ENCODE measurements around the gene IGF1R. TPM values are rescaled to one million over a fixed set of nuclear protein-coding genes. Genes with fewer than 3 reads are reported as not detected.

IGF1R gene
- total and polyA plus RNA-seq, 2 of the 8 experiments (the other 6 are each of a cell fraction or from before 2014, with no cell fraction given): 32.9 to 109 TPM

- Histone ChIP-seq H3K4me1 (replicated peaks in 1 of 4; ENCODE audit: control insufficient read depth in 3 of 4, insufficient read depth in 4 of 4, low read length in 3 of 4) (no peaks in the 10 kb centered on the region), H3K14ac (ENCODE audit: insufficient read length) (no peak overlapping the region), H2BK20ac (ENCODE audit: low read length) (no peak overlapping the region), H3K56ac (replicated peaks; ENCODE audit: insufficient read length, low read depth, low read length) (no peak overlapping the region), H4K5ac (ENCODE audit: insufficient read length, low read depth, low read length) (no peak overlapping the region), H2BK5ac (ENCODE audit: low read depth, low read length) (no peak overlapping the region), H2BK15ac (ENCODE audit: low read length) (no peak overlapping the region), H4K91ac (replicated peaks; ENCODE audit: insufficient read length, low read length) (no peak overlapping the region), H3K4ac (replicated peaks; ENCODE audit: insufficient read length, low read depth, low read length) (no peak overlapping the region), H3K79me2 (ENCODE audit: control insufficient read depth in 1 of 2, insufficient read depth in 2 of 2, low read length in 2 of 2) (no peaks in the 10 kb centered on the region), H3K23me2 (ENCODE audit: low read depth, low read length) (no peaks in the 10 kb centered on the region), H4K8ac (ENCODE audit: extremely low read depth, insufficient read depth, low read length) (no peak overlapping the region), H2AFZ (ENCODE audit: low read length) (no peak overlapping the region), H2AK5ac (ENCODE audit: low read depth, low read length) (no peak overlapping the region), H3K27me3 (replicated peaks in 1 of 4; ENCODE audit: control insufficient read depth in 3 of 4, extremely low read depth in 1 of 4, insufficient read depth in 3 of 4, low read length in 3 of 4) (no peaks in the 10 kb centered on the region), H3K4me3 (ENCODE audit: extremely low read depth in 1 of 4, insufficient read depth in 2 of 4, low read depth in 3 of 4, low read length in 4 of 4) (no peak overlapping the region), H3K9ac (replicated peaks in 1 of 4; ENCODE audit: extremely low read depth in 1 of 4, low read depth in 3 of 4, low read length in 3 of 4) (no peak overlapping the region), H3K9me3 (ENCODE audit: insufficient read depth in 2 of 2, low read depth in 1 of 2, low read length in 1 of 2) (no peaks in the 10 kb centered on the region), H2BK120ac (replicated peaks; ENCODE audit: low read depth, low read length) (no peak overlapping the region), H3K36me3 (ENCODE audit: control insufficient read depth in 2 of 4, insufficient read depth in 4 of 4, low read length in 3 of 4) (peaks cover 10 to 52% (median 41%) of the 10 kb centered on the region in 4 experiments; a peak in 7 of 8 replicates), H3K79me1 (ENCODE audit: low read depth, low read length) (no peaks in the 10 kb centered on the region), H3K27ac (ENCODE audit: low read depth, low read length) (no peak overlapping the region), H3K23ac (ENCODE audit: insufficient read length) (no peak overlapping the region), H3K18ac (ENCODE audit: extremely low read depth, low read length) (no peak overlapping the region), H3K4me2 (ENCODE audit: insufficient read depth in 1 of 2, low read depth in 2 of 2, low read length in 2 of 2) (no peak overlapping the region), H4K20me1 (replicated peaks in 1 of 2; ENCODE audit: control insufficient read depth in 1 of 2, insufficient read depth in 2 of 2, low read length in 2 of 2) (no peaks in the 10 kb centered on the region), H2BK12ac (ENCODE audit: low read depth, low read length) (no peak overlapping the region)
- CTCF ChIA-PET (ENCODE audit: partially characterized antibody): interaction anchor here (0.6 to 1.5 kb wide), 3 partner anchors 8 to 361 kb away, joined by 3 to 5 read pairs (median 3); no protein-coding TSS in a partner anchor
- FAIRE-seq (no peak), DNase-seq (ENCODE audit: low read depth in 1 of 2, low spot score in 2 of 2) (no peak)
- TF ChIP-seq RFX5 (IDR thresholded peaks at IDR 0.05; ENCODE audit: borderline replicate concordance, low read depth, low read length): no peak
- no peak for TF ChIP-seq TCF12 (IDR thresholded peaks at IDR 0.05; ENCODE audit: low read depth, low read length)
- TF ChIP-seq KDM1A (IDR thresholded peaks at IDR 0.05; ENCODE audit: borderline replicate concordance, low read length): no peak
- no peak for TF ChIP-seq RXRA (IDR thresholded peaks at IDR 0.05; ENCODE audit: insufficient read depth, low read depth, low read length)
- TF ChIP-seq KDM4A (IDR thresholded peaks at IDR 0.05; ENCODE audit: low read depth, low read length, severe bottlenecking): no peak
- TF ChIP-seq SP2 (IDR thresholded peaks at IDR 0.05; ENCODE audit: low read length): no peak
- TF ChIP-seq SUZ12 (IDR thresholded peaks at IDR 0.05; ENCODE audit: low read length): no peak
- TF ChIP-seq EGR1 (IDR thresholded peaks at IDR 0.05; ENCODE audit: borderline replicate concordance, low read depth, low read length): no peak
- no peak for TF ChIP-seq RNF2 (IDR thresholded peaks at IDR 0.05; ENCODE audit: borderline replicate concordance, low read depth, low read length, missing control alignments, poor library complexity, severe bottlenecking)
- no peak for TF ChIP-seq GTF2F1 (IDR thresholded peaks at IDR 0.05; ENCODE audit: borderline replicate concordance, low read depth, low read length)
- no peak for TF ChIP-seq HDAC2 (IDR thresholded peaks at IDR 0.05; ENCODE audit: borderline replicate concordance in 1 of 2, low read depth in 2 of 2, low read length in 2 of 2)
- no peak for TF ChIP-seq SIRT6 (IDR thresholded peaks at IDR 0.05; ENCODE audit: low read length)
- no peak for TF ChIP-seq MAX (IDR thresholded peaks at IDR 0.05)
- no peak for TF ChIP-seq HDAC6 (IDR thresholded peaks at IDR 0.05; ENCODE audit: low read depth, low read length)
- 100% methylated on average over 4 of the region's 4 CpGs; no CpG with 5 or more reads in 1 of the 2 experiments for WGBS, 2 experiments (ENCODE audit: extremely low coverage in 1 of 2, insufficient coverage in 1 of 2, insufficient read length in 1 of 2, insufficient replicate concordance in 2 of 2, low coverage in 1 of 2, low lambda C conversion rate in 2 of 2, missing lambda C conversion rate in 1 of 2)
- POLR2A ChIA-PET (ENCODE audit: partially characterized antibody): no interaction called here
Measured at GRCh38 chr15:98938105-98938417, 289.7 kb downstream of the IGF1R start.
